ENCODE results near the gene EEFSEC. TPM values are rescaled to one million over a fixed set of nuclear protein-coding genes. Genes with fewer than 3 reads are reported as not detected.

The EEFSEC gene
- total and polyA plus RNA-seq, 2 of the 8 experiments (the other 6 are each of a cell fraction or from before 2014, with no cell fraction given): 13.1 to 19.8 TPM

DNA sequence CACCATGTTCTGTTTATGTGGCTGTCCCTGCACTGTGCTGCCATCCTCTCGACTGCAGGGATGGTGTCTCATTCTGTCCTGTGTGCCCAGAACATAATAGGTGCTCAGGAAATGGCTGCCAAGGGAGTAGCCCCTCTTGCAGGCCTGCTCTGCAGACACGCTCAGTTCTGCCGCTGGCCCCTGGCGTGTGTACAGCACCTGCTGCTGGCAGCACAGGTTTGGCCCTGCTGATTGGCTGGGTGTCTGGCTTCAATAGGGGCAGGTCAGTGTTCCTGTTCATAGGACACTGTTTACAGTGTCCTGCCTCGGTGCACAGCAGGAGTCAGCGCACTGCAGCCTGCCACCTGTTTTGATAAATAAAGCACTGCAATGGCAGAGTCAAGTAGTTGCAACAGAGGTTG lies 166.5 kb downstream of the EEFSEC start:
- H3K4me3 ChIP-seq (ENCODE audit: extremely low read depth in 1 of 4, insufficient read depth in 2 of 4, low read depth in 3 of 4, low read length in 4 of 4): no peak overlapping the region
- H2BK12ac ChIP-seq (ENCODE audit: low read depth, low read length): no peak overlapping the region
- H3K27me3 ChIP-seq (replicated peaks in 1 of 4; ENCODE audit: control insufficient read depth in 3 of 4, extremely low read depth in 1 of 4, insufficient read depth in 3 of 4, low read length in 3 of 4): no peaks in the 10 kb centered on the region
- H3K36me3 ChIP-seq (ENCODE audit: control insufficient read depth in 2 of 4, insufficient read depth in 4 of 4, low read length in 3 of 4): no peaks in the 10 kb centered on the region
- no peak overlapping the region for H4K91ac ChIP-seq (replicated peaks; ENCODE audit: insufficient read length, low read length)
- H4K20me1 ChIP-seq (replicated peaks in 1 of 2; ENCODE audit: control insufficient read depth in 1 of 2, insufficient read depth in 2 of 2, low read length in 2 of 2): peaks cover 0 to 3% of the 10 kb centered on the region in 2 experiments
- ChIA-PET POLR2A (ENCODE audit: partially characterized antibody) (interaction anchor here (1.5 kb wide), 1 partner anchor 13 kb away, joined by 3 read pairs; no protein-coding TSS in a partner anchor), CTCF (ENCODE audit: partially characterized antibody) (interaction anchor here (1.0 to 7.1 kb wide), 10 partner anchors 10 to 102 kb away, joined by 3 to 108 read pairs (median 21); no protein-coding TSS in a partner anchor)
- H3K4me2 ChIP-seq (ENCODE audit: insufficient read depth in 1 of 2, low read depth in 2 of 2, low read length in 2 of 2): no peak overlapping the region
- FAIRE-seq: no peak
- H3K27ac ChIP-seq (ENCODE audit: low read depth, low read length): no peak overlapping the region
- H3K79me1 ChIP-seq (ENCODE audit: low read depth, low read length): 0 out of 2 replicates have a peak, but pooled peaks cover 2% of the 10 kb centered on the region
- no peak overlapping the region for H3K9ac ChIP-seq (replicated peaks in 1 of 4; ENCODE audit: extremely low read depth in 1 of 4, low read depth in 3 of 4, low read length in 3 of 4)
- TF ChIP-seq PHF8 (conservative IDR thresholded peaks at IDR 0.05; ENCODE audit: low read depth, low read length) (no peak), TAF7 (optimal IDR thresholded peaks at IDR 0.05; ENCODE audit: borderline replicate concordance, low read depth, low read length) (no peak), FOSL1 (IDR thresholded peaks at IDR 0.05; ENCODE audit: insufficient read depth, low read depth, low read length) (no peak), HDAC6 (IDR thresholded peaks at IDR 0.05; ENCODE audit: low read depth, low read length) (no peak), GTF2F1 (IDR thresholded peaks at IDR 0.05; ENCODE audit: borderline replicate concordance, low read depth, low read length) (no peak), BACH1 (IDR thresholded peaks at IDR 0.05; ENCODE audit: low read length) (no peak), POLR2AphosphoS5 (IDR thresholded peaks at IDR 0.05; ENCODE audit: low read depth, low read length) (no peak), BCL11A (IDR thresholded peaks at IDR 0.05; ENCODE audit: low read depth in 2 of 2, low read length in 2 of 2) (no peak), TBP (IDR thresholded peaks at IDR 0.05; ENCODE audit: low read depth, low read length) (no peak), JUN (IDR thresholded peaks at IDR 0.05; ENCODE audit: low read depth, low read length) (no peak)
- TF ChIP-seq, protein P1, sequence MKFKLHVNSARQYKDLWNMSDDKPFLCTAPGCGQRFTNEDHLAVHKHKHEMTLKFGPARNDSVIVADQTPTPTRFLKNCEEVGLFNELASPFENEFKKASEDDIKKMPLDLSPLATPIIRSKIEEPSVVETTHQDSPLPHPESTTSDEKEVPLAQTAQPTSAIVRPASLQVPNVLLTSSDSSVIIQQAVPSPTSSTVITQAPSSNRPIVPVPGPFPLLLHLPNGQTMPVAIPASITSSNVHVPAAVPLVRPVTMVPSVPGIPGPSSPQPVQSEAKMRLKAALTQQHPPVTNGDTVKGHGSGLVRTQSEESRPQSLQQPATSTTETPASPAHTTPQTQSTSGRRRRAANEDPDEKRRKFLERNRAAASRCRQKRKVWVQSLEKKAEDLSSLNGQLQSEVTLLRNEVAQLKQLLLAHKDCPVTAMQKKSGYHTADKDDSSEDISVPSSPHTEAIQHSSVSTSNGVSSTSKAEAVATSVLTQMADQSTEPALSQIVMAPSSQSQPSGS (IDR thresholded peaks at IDR 0.05; ENCODE audit: low read length): no peak
- H2BK5ac ChIP-seq (ENCODE audit: low read depth, low read length): no peak overlapping the region
- H3K9me3 ChIP-seq (ENCODE audit: insufficient read depth in 2 of 2, low read depth in 1 of 2, low read length in 1 of 2): no peaks in the 10 kb centered on the region
- no peaks in the 10 kb centered on the region for H3K79me2 ChIP-seq (ENCODE audit: control insufficient read depth in 1 of 2, insufficient read depth in 2 of 2, low read length in 2 of 2)
- no peak overlapping the region for H4K5ac ChIP-seq (ENCODE audit: insufficient read length, low read depth, low read length)
- no peak overlapping the region for H3K23ac ChIP-seq (ENCODE audit: insufficient read length)
- H2BK120ac ChIP-seq (replicated peaks; ENCODE audit: low read depth, low read length): no peak overlapping the region
- no peak overlapping the region for H2BK15ac ChIP-seq (ENCODE audit: low read length)
- 88% methylated on average over 6 of the region's 6 CpGs; no CpG with 5 or more reads in 1 of the 2 experiments for WGBS, 2 experiments (ENCODE audit: extremely low coverage in 1 of 2, insufficient coverage in 1 of 2, insufficient read length in 1 of 2, insufficient replicate concordance in 2 of 2, low coverage in 1 of 2, low lambda C conversion rate in 2 of 2, missing lambda C conversion rate in 1 of 2)
- H3K56ac ChIP-seq (replicated peaks; ENCODE audit: insufficient read length, low read depth, low read length): no peak overlapping the region
- no peaks in the 10 kb centered on the region for H3K23me2 ChIP-seq (ENCODE audit: low read depth, low read length)
- H2AK5ac ChIP-seq (ENCODE audit: low read depth, low read length): no peak overlapping the region
- no peak overlapping the region for H4K8ac ChIP-seq (ENCODE audit: extremely low read depth, insufficient read depth, low read length)
- DNase-seq (ENCODE audit: low read depth in 1 of 2, low spot score in 2 of 2): no peak
- H3K4ac ChIP-seq (replicated peaks; ENCODE audit: insufficient read length, low read depth, low read length): no peak overlapping the region
- no peak overlapping the region for H3K14ac ChIP-seq (ENCODE audit: insufficient read length)
- peaks cover 0 to 4% (median 0%) of the 10 kb centered on the region in 4 experiments; a peak in 2 of 7 replicates for H3K4me1 ChIP-seq (replicated peaks in 1 of 4; ENCODE audit: control insufficient read depth in 3 of 4, insufficient read depth in 4 of 4, low read length in 3 of 4)
- no peak overlapping the region for H2AFZ ChIP-seq (ENCODE audit: low read length)
- H3K18ac ChIP-seq (ENCODE audit: extremely low read depth, low read length): no peak overlapping the region
- H2BK20ac ChIP-seq (ENCODE audit: low read length): no peak overlapping the region
